AG09309 (cell line): Measurements from ENCODE around the gene SEC63.
"Not testable (repeated sequence)": the region's sequence is repeated elsewhere in the genome, so short reads cannot be mapped to it uniquely, and the experiment has no call there.

Experiments
- DNase-seq: peaks from one replicate; pipeline ENCODE4 v3.0.0-alpha.2; 2010; ENCODE audit warnings: low read depth
- H3K4me3 ChIP-seq: 2 replicates; pipeline ENCODE4 v1.5.1; 2011; ENCODE audit warnings: mild to moderate bottlenecking, low read depth, low read length, moderate library complexity; ENCODE audit not compliant: control insufficient read depth
- TF ChIP-seq, protein P1 (sequence below): IDR thresholded peaks from 2 replicates; pipeline ENCODE4 v1.5.1; 2011; ENCODE audit warnings: mild to moderate bottlenecking, low read depth, low read length, inconsistent platforms; ENCODE audit not compliant: insufficient read depth, control insufficient read depth; ENCODE audit errors: missing control alignments

SEC63 gene

DNA sequence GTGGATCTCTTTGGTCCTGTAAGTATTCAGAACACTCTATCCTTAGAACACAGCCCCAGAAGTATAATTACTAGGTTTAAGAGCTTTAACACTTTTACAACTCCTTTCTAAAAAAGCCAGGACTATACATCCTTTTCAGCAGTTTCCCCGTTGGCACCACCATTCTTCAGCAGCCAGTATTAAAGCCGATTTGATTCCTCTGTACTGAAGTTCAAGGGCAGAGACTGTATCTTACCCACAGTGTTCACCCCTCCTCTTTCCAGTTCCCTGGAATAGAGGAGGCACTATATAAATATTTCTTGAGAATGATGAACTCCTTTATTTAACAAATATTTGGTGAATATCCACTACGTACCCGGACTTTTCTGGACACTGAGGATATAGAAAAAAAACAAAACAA lies 15.9 kb downstream of the SEC63 start:
- TF ChIP-seq, protein P1, sequence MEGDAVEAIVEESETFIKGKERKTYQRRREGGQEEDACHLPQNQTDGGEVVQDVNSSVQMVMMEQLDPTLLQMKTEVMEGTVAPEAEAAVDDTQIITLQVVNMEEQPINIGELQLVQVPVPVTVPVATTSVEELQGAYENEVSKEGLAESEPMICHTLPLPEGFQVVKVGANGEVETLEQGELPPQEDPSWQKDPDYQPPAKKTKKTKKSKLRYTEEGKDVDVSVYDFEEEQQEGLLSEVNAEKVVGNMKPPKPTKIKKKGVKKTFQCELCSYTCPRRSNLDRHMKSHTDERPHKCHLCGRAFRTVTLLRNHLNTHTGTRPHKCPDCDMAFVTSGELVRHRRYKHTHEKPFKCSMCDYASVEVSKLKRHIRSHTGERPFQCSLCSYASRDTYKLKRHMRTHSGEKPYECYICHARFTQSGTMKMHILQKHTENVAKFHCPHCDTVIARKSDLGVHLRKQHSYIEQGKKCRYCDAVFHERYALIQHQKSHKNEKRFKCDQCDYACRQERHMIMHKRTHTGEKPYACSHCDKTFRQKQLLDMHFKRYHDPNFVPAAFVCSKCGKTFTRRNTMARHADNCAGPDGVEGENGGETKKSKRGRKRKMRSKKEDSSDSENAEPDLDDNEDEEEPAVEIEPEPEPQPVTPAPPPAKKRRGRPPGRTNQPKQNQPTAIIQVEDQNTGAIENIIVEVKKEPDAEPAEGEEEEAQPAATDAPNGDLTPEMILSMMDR: no peak
- no peak for DNase-seq
- H3K4me3 ChIP-seq: no peak overlapping the region

DNA sequence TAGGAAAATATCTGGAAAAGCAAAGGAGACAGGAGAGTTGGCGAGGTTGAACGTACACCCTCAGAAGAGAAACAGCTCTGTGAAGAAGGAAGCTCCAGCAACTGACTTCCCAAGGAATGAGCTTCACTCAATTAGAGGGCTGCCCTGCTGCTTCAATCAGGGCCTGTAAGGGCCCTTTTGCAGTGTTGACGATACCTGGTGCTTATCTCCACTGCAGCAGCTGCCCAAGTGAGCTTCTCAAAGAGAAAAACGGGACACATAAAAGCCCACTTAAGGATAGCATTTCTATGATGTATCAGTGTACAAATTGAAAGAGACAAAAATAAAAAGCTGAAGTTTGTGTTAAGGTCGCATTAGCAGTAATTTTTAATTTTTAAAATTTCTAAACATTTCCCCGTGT lies 16.4 kb downstream of the SEC63 start:
- TF ChIP-seq, protein P1: no peak

GRCh38 chr6:107941199-107941598 lies 16.8 kb downstream of the SEC63 start:
- TF ChIP-seq, protein P1: no peak
- DNase-seq: no peak
- no peak overlapping the region for H3K4me3 ChIP-seq

More for the DNA sequence above, 16.4 kb downstream of the SEC63 start:
- DNase-seq: no peak
- no peak overlapping the region for H3K4me3 ChIP-seq

- not testable (repeated sequence) for H3K4me3 ChIP-seq, DNase-seq
These were observed 21.1 kb downstream of the SEC63 start for GRCh38 chr6:107936910-107937292.

- H3K4me3 ChIP-seq: no peak overlapping the region
- no peak for DNase-seq
- TF ChIP-seq, protein P1: no peak
These were observed 21.7 kb downstream of the SEC63 start for GRCh38 chr6:107936162-107936909.

- H3K4me3 ChIP-seq, DNase-seq: not testable (repeated sequence)
These were observed 23.8 kb downstream of the SEC63 start for GRCh38 chr6:107934229-107934628.

DNA sequence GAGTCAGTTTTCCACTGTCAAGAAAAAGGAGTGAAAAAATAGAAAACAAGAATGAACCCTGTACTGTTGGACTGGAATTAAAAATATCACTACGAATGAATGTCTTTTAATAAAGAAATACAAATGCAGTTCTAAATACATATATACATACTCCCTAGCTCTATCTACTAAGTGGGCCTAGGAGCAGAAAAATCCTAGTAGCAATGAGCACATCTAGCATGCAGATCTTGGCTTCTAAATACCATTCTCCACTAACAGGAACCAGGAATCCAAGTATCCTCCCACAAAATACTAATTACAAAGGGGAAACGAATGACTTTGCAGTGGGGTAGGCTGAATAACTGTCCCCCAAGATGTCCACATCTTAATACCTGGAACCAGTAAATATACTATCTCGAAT lies 25.4 kb downstream of the SEC63 start:
- TF ChIP-seq, protein P1: no peak
- no peak for DNase-seq
- no peak overlapping the region for H3K4me3 ChIP-seq

DNA sequence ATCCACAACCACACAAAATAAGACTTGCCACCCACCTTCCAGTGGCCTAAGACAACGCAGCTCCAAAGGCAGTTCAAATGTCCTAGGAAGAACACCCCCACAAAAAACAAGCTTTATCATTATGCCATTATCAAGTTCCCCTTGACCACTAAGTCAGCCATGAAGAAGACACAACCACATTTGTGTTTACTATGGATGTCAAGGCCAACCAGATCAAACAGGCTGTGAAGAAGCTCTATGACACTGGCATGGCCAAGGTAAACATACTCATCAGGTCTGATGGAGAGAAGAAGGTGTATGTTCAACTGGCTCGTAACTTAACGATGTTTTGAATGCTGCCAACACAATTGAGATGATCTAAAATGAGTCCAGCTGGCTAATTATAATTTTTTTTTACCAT lies 26.1 kb downstream of the SEC63 start:
- TF ChIP-seq, protein P1: no peak
- no peak for DNase-seq
- no peak overlapping the region for H3K4me3 ChIP-seq
